K562 (cell line): ENCODE measurements around the gene CAMSAP3.

Experiments used
- ZNF282 ChIP-seq: sonication (generic); formaldehyde crosslinking; IDR thresholded peaks from 2 replicates; pipeline ENCODE4 v1.8.1; 2023; ENCODE audit warnings: missing genetic modification reagents
- TF ChIP-seq, protein P1 (sequence below): fragments of 450-650 bp; formaldehyde crosslinking; IDR thresholded peaks from 2 replicates; pipeline ENCODE4 v1.4.0; 2022; ENCODE audit warnings: missing genetic modification characterization

DNA sequence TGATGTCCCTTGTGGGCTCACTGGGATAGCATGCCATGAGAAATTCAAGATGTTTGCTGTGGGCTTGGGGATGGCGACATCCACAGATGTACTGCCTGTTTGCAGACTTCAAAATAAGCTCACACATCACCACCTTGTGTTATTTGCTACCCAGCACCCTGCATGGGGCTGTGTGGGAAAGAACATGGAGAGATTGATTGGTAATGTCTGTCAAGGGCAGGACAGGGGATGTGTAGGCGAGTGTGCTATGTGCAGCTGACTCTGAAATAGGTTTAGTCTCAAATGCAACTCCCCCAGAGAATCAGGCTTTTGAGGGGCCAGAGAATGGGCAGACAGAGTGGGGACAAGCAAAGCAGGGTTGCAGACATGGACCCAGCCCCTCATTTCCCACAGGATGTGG is 35.4 kb upstream of the CAMSAP3 start:
- TF ChIP-seq, protein P1, sequence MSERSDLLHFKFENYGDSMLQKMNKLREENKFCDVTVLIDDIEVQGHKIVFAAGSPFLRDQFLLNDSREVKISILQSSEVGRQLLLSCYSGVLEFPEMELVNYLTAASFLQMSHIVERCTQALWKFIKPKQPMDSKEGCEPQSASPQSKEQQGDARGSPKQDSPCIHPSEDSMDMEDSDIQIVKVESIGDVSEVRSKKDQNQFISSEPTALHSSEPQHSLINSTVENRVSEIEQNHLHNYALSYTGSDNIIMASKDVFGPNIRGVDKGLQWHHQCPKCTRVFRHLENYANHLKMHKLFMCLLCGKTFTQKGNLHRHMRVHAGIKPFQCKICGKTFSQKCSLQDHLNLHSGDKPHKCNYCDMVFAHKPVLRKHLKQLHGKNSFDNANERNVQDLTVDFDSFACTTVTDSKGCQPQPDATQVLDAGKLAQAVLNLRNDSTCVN (CRISPR knock-in tag): no peak
- no peak for TF ChIP-seq ZNF282
